Immature natural killer cell (primary cell): ENCODE data around the gene PACRG. TPM values are rescaled to one million over a fixed set of nuclear protein-coding genes. Genes with fewer than 3 reads are reported as not detected.

ENCODE experiments used
- DNase-seq, 3 donors: peaks; one replicate each; pipeline ENCODE4 v3.0.0; 2022; ENCODE audit warnings: mixed read lengths in 1 of 3
- H3K27ac Mint-ChIP-seq, 6 donors: one replicate each; pipeline ENCODE4 v1.8.0; 2020; ENCODE audit warnings: mixed read lengths in 6 of 6, mild to moderate bottlenecking in 5 of 6, inconsistent platforms in 4 of 6, moderate library complexity in 3 of 6
- H3K27me3 Mint-ChIP-seq, 3 donors: one replicate each; pipeline ENCODE4 v1.8.0; 2020 to 2021; ENCODE audit warnings: low read depth in 3 of 3, mild to moderate bottlenecking in 3 of 3, mixed read lengths in 3 of 3, moderate library complexity in 3 of 3, inconsistent platforms in 1 of 3
- H3K36me3 Mint-ChIP-seq, 3 donors: one replicate each; pipeline ENCODE4 v1.8.0; 2020; ENCODE audit warnings: mixed read lengths in 3 of 3, inconsistent platforms in 2 of 3, mild to moderate bottlenecking in 2 of 3
- H3K4me1 Mint-ChIP-seq, 2 donors: one replicate each; pipeline ENCODE4 v1.8.0; 2020; ENCODE audit warnings: inconsistent platforms in 2 of 2, mild to moderate bottlenecking in 2 of 2, mixed read lengths in 2 of 2, moderate library complexity in 1 of 2
- H3K4me3 Mint-ChIP-seq, 5 donors: one replicate each; pipeline ENCODE4 v1.8.0; 2020; ENCODE audit warnings: mild to moderate bottlenecking in 5 of 5, mixed read lengths in 5 of 5, inconsistent platforms in 3 of 5, moderate library complexity in 3 of 5
- H3K9me3 Mint-ChIP-seq, 6 donors: one replicate each; pipeline ENCODE4 v1.8.0; 2020; ENCODE audit warnings: mild to moderate bottlenecking in 6 of 6, mixed read lengths in 6 of 6, inconsistent platforms in 4 of 6, moderate library complexity in 3 of 6
- polyA plus RNA-seq, 3 donors: library from polyadenylated mRNA; unstranded; fragments of 300-500 nt; fragmentation: Illumina TruSeq; gene quantifications; one replicate each; pipeline ENCODE4 v1.2.3, GENCODE V29; 2021

Gene PACRG
- polyA plus RNA-seq, 3 donors from 2014 or later = not detected

DNA sequence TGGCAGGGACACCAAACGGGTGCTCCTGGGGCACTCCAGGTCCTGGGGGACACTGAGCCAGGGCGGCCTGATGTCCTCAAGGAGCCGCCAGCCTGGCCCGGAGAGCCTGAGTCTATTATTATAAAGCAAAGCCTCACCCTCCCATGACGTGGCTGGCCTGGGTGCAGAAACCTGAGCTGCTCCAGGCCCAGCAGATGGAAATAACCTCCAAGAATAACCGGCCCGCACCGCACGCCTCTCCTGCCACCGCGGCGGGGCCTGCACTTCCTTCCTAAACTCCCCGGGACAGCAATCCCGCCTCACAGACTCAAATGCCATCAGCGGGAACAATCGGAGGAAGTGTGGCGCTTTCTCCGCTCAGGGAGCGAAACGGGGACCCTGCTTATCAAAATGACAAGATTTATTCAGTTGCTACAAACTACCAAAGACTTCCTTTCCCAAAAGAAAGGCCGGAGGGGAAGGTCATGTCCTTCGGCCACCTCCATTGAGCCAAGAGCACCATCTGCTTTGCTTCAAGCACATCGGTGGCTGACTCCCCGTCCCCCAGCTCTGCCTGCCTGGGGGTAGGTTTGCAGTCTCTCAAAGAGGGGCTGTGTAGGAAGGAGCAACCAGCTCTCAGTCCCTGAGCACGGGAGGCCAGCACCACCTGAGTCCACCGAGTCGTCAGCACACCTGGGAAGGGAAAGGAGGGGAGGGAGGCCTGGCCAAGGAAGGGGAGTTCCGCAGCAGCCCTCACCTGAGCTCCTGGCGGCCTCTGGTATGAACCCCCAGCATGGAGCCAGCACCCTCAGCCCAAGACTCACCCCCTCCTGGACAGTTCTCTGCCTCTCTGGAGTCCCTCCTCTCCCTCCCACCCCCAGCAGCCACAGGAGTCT lies 608.1 kb downstream of the PACRG start:
- Mint-ChIP-seq H3K36me3 (no peaks in the 10 kb centered on the region), H3K27ac (no peak overlapping the region), H3K9me3 (no peaks in the 10 kb centered on the region), H3K4me1 (no peaks in the 10 kb centered on the region), H3K27me3 (peaks cover 0 to 21% (median 4%) of the 10 kb centered on the region in 3 donors), H3K4me3 (no peak overlapping the region)
- DNase-seq = no peak

DNA sequence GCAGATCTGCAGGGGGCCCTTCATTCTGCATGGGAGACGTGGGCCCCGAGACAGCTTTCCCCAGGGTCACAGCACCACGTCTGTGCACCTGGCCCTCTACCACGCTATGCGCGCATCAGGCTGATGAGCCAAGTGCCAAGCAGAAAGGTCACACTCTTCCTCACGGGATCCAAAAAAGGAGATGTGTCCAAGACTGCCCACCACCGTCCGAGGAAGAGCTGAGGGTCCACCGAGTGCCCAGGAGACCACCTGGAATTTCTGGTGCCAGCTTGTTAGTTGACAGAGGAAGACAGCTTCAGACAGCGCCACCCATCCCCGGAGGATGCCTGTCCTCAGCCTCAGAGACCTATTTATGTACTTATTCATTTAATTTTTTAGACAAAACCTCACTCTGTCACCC lies 609.2 kb downstream of the PACRG start:
- Mint-ChIP-seq H3K9me3 (no peaks in the 10 kb centered on the region), H3K27ac (no peak overlapping the region), H3K36me3 (no peaks in the 10 kb centered on the region), H3K4me1 (no peaks in the 10 kb centered on the region), H3K27me3 (peaks cover 0 to 17% (median 4%) of the 10 kb centered on the region in 3 donors), H3K4me3 (no peak overlapping the region)
- no peak for DNase-seq

DNA sequence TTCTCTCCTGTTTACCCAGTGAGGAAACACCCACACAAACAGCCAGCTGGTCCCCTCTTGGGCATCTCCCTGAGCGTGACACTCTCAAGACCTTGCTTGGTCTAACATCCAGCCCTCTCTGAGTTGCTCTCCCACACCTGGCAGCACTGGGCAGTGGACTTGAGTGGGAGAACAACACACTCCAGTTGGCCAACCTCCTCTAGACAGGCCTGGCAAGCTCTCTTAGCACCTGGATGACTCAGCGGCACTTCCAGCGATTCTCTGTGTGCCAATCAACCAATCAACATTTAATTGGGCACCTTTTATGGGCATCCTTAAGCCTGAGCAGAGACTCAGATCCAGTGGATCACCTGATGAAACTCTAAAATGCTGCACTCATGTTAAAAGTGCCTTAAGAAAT lies 610.2 kb downstream of the PACRG start:
- Mint-ChIP-seq H3K27me3 (peaks cover 2 to 15% (median 4%) of the 10 kb centered on the region in 3 donors), H3K27ac (no peak overlapping the region), H3K4me1 (no peaks in the 10 kb centered on the region), H3K36me3 (no peaks in the 10 kb centered on the region), H3K4me3 (no peak overlapping the region), H3K9me3 (no peaks in the 10 kb centered on the region)
- no peak for DNase-seq

DNA sequence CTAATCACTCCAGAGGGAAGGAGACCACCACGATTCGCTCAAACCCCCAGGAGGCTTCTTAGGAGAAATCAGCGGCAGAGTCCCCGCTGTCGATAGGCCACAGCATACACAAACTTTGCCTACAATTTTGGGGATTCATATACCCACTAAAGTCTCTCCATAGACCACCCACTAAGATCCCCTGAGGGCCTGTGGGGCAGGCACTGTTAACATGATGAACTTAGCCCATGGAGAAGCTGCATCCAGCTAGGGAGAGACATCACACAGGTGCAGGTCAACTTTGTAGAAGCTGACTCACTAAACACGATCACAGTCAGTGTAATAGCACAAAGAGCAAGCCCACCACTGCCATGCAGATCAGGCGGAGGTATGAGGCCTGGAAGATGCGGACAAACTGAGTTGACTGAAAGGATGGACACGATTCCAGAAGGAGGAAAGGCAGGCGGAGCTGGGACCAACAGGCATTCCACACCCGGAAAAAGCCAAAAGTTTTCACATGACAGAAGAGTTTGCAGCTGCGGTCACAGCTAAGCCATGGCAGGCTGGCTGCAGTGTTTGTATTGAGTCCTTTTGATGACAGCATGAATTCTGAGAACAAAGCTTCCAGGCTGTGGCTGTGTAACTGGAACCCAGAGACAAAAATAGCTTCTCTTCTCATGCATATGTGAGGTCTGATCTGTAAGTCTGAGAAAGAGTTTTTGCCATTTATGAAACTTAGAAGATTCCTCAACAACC lies 611.1 kb downstream of the PACRG start:
- DNase-seq = no peak
- no peak overlapping the region for H3K4me3 Mint-ChIP-seq
- H3K27ac Mint-ChIP-seq = no peak overlapping the region
- H3K4me1 Mint-ChIP-seq = no peaks in the 10 kb centered on the region
- no peaks in the 10 kb centered on the region for H3K9me3 Mint-ChIP-seq
- H3K27me3 Mint-ChIP-seq = peaks cover 2 to 15% (median 4%) of the 10 kb centered on the region in 3 donors
- no peaks in the 10 kb centered on the region for H3K36me3 Mint-ChIP-seq

DNA sequence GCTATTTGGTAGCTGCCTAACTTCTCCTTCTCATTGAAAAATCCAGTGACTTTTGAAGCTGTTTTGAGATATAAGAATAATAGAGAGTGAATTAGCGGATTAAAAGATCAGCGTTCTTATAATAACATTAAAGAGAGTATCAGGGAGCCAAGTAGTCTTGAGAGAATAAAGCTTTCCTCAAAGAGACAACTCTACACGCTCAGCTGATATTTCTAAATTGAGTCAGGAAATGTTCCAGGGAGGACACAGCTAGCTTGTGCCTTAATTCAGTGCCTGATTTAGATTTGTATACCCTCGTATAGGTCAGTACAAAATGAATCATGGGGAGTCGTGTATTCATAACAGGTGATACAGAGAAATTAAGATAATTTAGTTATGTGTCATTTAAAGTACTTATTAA lies 611.7 kb downstream of the PACRG start:
- Mint-ChIP-seq H3K4me1 (no peaks in the 10 kb centered on the region), H3K36me3 (no peaks in the 10 kb centered on the region), H3K27me3 (peaks cover 2 to 12% (median 3%) of the 10 kb centered on the region in 3 donors), H3K27ac (no peak overlapping the region), H3K4me3 (no peak overlapping the region), H3K9me3 (no peaks in the 10 kb centered on the region)
- DNase-seq = no peak

DNA sequence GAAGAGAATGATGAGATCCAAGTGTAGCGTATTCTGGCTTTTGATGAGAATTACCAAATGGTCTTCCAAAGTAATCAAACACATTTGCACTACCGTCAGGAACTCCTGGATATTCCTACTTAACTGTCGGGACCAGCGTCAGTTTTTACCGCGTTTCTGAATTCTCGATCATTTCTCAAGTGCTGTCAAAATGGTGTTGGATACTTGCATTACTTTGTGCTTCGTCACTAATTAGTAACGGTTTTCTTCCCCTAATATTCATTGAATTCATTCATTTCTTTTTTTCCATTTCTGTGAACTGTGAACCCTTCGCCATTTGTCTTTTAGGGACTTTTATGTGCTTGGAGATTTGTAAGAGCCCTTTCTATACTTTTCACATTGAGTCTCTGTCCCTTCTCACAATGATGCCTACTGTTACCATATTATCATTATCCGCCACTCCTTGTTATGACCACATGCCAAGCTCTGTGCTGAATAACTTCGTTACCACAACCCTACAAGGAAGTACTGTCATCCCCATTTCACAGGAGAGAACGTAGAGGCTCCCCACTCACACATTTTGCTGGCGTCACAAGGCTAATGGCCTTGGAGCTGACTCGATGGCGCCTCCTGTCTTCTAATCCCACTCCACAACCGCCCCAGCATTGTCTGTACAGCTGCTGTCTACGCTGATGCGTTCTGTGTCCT lies 612.6 kb downstream of the PACRG start:
- no peak overlapping the region for H3K4me3 Mint-ChIP-seq
- H3K27ac Mint-ChIP-seq = no peak overlapping the region
- H3K36me3 Mint-ChIP-seq = no peaks in the 10 kb centered on the region
- peaks cover 2 to 9% (median 3%) of the 10 kb centered on the region in 3 donors for H3K27me3 Mint-ChIP-seq
- H3K9me3 Mint-ChIP-seq = no peaks in the 10 kb centered on the region
- DNase-seq = no peak
- no peaks in the 10 kb centered on the region for H3K4me1 Mint-ChIP-seq

DNA sequence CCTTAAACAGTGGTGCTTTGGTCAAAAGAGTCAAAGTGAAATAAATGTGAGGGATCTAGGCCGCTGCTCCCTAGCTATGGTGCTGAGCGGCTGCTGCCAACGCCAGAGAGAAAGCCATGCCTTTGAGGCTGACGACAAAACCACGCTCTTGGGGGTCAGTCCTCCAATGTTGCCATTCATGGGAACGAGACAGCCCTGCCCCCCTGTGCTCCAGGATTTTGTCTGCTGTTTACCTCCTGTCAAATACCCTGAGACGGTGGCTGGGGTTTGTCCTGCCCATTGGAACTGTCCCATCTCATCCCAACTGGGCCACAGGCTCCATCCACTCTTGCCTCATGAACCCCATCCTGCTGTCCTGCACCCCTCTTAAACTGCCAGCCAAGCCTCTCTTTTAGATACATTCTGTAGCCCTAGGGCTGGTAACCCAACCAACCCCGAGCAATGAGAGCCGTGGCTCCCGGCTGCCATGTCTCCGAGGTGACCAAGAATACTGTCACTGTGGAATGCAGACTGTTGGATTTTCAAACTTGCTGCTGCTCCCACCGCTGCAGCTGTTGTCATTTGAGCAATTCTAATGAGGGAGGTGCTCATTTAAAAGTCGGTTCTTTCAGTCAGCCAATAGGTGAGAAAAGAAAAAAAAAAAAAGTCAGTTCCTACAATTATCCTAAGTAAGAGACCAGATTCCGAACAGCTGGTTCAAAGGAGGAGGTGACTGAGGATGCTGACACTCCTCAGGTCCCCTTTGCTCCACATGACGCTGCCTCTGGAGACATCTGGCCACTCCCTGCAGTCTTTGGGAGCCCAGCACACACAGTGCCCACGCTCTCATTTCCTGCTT lies 613.7 kb downstream of the PACRG start:
- H3K4me3 Mint-ChIP-seq = no peak overlapping the region
- peaks cover 2 to 9% (median 2%) of the 10 kb centered on the region in 3 donors for H3K27me3 Mint-ChIP-seq
- no peaks in the 10 kb centered on the region for H3K9me3 Mint-ChIP-seq
- no peaks in the 10 kb centered on the region for H3K4me1 Mint-ChIP-seq
- no peaks in the 10 kb centered on the region for H3K36me3 Mint-ChIP-seq
- H3K27ac Mint-ChIP-seq = no peak overlapping the region
- no peak for DNase-seq

DNA sequence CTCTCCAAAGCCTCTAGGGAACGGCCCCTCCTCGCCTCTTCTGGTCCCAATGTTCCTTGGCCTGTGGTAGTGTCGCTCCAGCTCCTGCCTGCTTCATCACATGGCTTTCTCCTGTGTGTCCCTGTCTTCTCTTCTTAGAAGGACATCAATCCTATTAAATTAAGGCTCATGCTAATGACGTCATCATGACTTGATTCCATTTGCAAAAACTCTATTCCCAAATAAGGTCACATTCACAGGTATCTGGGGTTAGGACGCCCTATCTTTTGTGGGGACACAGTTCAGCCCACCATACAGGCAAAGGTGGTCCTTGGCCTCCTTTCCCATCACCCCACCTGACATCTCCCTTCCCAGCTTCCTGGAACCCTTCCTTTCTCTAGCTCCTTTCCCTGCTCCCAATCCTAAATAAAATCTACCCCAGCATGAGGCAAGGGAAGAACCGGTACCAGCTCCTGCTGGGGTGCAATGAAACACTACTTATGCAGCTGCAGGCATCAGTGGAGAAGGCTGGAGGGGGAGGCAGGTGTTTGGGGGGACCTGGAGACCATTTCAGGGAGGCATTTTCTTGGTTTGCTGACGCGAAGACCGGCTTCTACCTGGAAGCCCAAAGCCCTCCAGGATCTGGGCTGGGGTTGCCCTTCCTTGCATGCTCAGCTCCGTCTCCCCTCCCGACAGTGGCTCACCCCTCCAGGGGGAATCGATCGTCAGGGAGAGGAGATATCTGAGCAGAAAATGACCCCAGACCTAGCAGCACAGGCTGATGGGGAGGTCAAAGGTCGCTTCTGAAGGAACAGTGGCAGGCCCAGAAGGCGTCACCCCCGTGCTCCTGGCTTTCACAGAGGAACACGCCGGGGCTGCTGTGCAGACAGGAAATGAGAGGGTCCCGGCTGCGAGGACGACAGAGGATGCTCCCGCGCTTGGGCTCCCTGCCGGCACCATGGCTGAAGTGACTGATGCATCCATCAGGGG lies 615.1 kb downstream of the PACRG start:
- DNase-seq = no peak
- Mint-ChIP-seq H3K27ac (no peak overlapping the region), H3K9me3 (no peaks in the 10 kb centered on the region), H3K36me3 (no peaks in the 10 kb centered on the region), H3K27me3 (peaks cover 0 to 4% (median 2%) of the 10 kb centered on the region in 3 donors), H3K4me1 (no peaks in the 10 kb centered on the region), H3K4me3 (no peak overlapping the region)

DNA sequence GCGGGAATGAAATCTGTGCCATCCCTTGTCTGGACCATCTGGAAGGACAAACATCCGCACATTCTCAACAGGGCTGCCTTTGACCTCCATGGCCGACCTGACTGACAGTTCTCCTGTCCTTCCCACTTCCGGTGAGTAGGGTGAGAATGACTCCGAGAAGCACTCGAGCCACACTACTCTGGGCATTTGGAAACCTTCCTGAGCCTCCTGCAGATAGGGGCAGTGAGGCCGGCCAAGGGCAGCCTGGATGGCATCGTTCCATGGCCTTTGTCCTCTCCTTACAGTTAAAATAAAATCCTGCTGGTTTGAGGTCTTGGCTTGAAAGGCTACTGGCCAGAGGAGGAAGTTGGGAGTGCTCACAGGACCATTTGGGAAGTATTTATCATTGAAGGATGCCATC lies 615.8 kb downstream of the PACRG start:
- H3K27me3 Mint-ChIP-seq = peaks cover 1 to 4% (median 2%) of the 10 kb centered on the region in 3 donors
- no peak overlapping the region for H3K4me3 Mint-ChIP-seq
- no peaks in the 10 kb centered on the region for H3K9me3 Mint-ChIP-seq
- no peak for DNase-seq
- no peak overlapping the region for H3K27ac Mint-ChIP-seq
- no peaks in the 10 kb centered on the region for H3K36me3 Mint-ChIP-seq
- H3K4me1 Mint-ChIP-seq = no peaks in the 10 kb centered on the region

DNA sequence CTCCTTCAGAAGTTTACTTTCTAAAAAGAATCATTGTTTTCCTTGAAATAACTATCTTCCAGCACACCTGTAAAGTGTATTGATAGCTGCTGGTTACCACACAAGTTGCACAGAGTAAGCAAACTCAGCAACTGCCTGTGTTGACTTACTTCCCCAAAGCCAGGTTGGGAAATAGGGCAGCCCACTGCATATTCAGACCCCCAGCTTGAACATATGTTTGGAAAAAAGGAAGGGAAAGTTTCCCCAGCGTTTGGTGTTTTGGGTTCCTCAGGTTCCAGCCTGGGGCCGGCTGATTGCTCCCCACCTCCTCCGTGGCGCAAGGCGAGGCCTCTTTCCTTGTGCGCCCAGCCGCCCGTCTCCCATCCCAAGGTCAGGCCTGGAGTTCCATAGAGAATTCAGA lies 616.6 kb downstream of the PACRG start:
- Mint-ChIP-seq H3K36me3 (no peaks in the 10 kb centered on the region), H3K27me3 (peaks cover 2 to 4% (median 2%) of the 10 kb centered on the region in 3 donors), H3K9me3 (no peaks in the 10 kb centered on the region), H3K27ac (no peak overlapping the region), H3K4me1 (no peaks in the 10 kb centered on the region), H3K4me3 (no peak overlapping the region)
- DNase-seq = no peak

DNA sequence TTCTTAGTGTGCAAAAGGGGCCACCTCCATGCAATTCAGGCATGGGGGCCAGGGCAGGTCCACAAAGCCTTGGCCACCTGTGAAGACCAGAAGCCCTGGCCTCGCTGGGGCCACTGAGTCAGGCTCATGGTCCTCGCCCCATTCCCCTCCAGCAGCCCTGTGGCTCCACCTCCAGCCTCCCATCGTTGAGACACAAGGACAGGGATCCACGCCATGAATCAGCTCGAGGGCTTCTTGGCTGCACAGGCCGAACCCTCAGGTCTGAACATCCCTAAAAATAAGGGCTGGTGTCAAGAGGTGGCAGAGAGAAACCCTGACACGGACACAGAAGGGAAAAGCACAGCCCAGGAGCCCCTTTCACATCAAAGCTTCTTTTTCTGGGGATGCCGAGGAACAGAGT lies 618.2 kb downstream of the PACRG start:
- Mint-ChIP-seq H3K4me1 (no peaks in the 10 kb centered on the region), H3K9me3 (no peaks in the 10 kb centered on the region), H3K36me3 (no peaks in the 10 kb centered on the region), H3K27me3 (peaks cover 2 to 4% (median 2%) of the 10 kb centered on the region in 3 donors), H3K4me3 (no peak overlapping the region), H3K27ac (no peak overlapping the region)
- DNase-seq = no peak

DNA sequence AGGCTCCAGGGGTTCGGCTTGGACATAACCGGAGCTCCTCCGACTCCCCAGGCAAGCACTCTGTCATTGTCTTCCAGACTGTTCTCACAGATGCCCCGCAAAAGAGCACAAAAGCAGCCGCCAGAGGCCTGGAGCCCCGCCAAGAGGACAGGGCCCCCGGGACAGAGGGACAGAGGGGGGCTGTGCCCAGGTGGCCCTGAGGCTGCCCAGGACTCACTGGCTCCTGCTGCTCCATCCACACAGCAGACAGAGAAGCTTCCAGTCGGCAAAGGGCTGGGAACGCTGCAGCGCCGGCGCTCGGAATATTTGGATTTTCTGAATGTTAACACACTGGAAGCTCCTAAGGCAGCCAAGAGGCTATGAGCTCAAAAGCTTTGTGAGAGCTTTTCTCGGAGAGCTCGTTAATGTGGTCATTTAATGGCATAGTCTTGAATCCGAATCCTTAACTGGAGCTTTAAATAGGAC lies 618.8 kb downstream of the PACRG start:
- no peaks in the 10 kb centered on the region for H3K36me3 Mint-ChIP-seq
- DNase-seq = no peak
- H3K4me1 Mint-ChIP-seq = no peaks in the 10 kb centered on the region
- no peaks in the 10 kb centered on the region for H3K9me3 Mint-ChIP-seq
- no peak overlapping the region for H3K27ac Mint-ChIP-seq
- H3K4me3 Mint-ChIP-seq = no peak overlapping the region
- H3K27me3 Mint-ChIP-seq = peaks cover 2 to 6% (median 2%) of the 10 kb centered on the region in 3 donors
